HCT116 (cell line): ENCODE results near the gene SCRG1. TPM values are rescaled to one million over a fixed set of nuclear protein-coding genes. Genes with fewer than 3 reads are reported as not detected.

ENCODE experiments used
- ATAC-seq: fragments of 200-7000 bp; cut with Tn5 transposase; 2 replicates; pipeline ENCODE4 v1.9.1; 2020; ENCODE audit warnings: mild to moderate bottlenecking, moderate library complexity
- Bru-seq: library from RNA; stranded (reverse); fragments of 400-500 nt; gene quantifications from one replicate; lab custom pipeline; 2021; lab: Mats Ljungman, UMichigan
- BruChase-seq, 2 experiments: library from RNA; stranded (reverse); fragments of 400-500 nt; gene quantifications; one replicate each; lab custom pipeline; 2021; lab: Mats Ljungman, UMichigan
- BruUV-seq: library from RNA; stranded (reverse); fragments of 400-500 nt; replicated peaks from 2 replicates; lab custom pipeline; 2021; lab: Mats Ljungman, UMichigan
- CTCF ChIA-PET: fragments of 300-600 bp; sonication (Branson Sonifier 250); formaldehyde crosslinking; loops from one replicate; lab custom pipeline; 2021; ENCODE audit warnings: antibody characterized with exemption; lab: Charles Lee
- POLR2A ChIA-PET: fragments of 300-600, 350-600 bp; sonication (Branson Sonifier 250); formaldehyde crosslinking; loops from one replicate; lab custom pipeline; 2021; ENCODE audit warnings: antibody characterized with exemption; lab: Charles Lee
- RAD21 ChIA-PET, 2 experiments: fragments of 300-600 bp; sonication (Branson Sonifier 250); formaldehyde crosslinking; loops; one replicate each; lab custom pipeline; 2023; ENCODE audit warnings: low total read pairs in 2 of 2; ENCODE audit not compliant: uncharacterized antibody in 2 of 2, unreplicated experiment in 2 of 2, low non-redundant PET in 1 of 2; lab: Charles Lee
- DNase-seq: peaks from one replicate; pipeline ENCODE4 v3.0.0-alpha.2; 2010; ENCODE audit warnings: low read depth, low spot score
- H2AFZ ChIP-seq: fragments of 200-600 bp; shearing (Covaris generic), sonication (generic); 2 replicates; pipeline ENCODE4 v1.6.1; 2017; ENCODE audit warnings: low read depth, mixed run types, mixed read lengths, antibody characterized with exemption, low read length; ENCODE audit not compliant: poor library complexity, severe bottlenecking
- H3K27ac ChIP-seq: 2 replicates; pipeline ENCODE4 v1.5.1; 2012; ENCODE audit warnings: low read depth, low read length
- H3K27me3 ChIP-seq: fragments of 200-600 bp; sonication (generic); 2 replicates; pipeline ENCODE4 v1.6.1; 2016; ENCODE audit warnings: mixed run types, low read length, mixed read lengths; ENCODE audit not compliant: insufficient read depth
- H3K36me3 ChIP-seq, 2 experiments: fragments of 200-500 bp in 1 of 2; fragments of 200-600 bp in 1 of 2; sonication (Bioruptor generic) in 1 of 2; sonication (generic) in 1 of 2; 2 replicates each; pipeline versions ENCODE4 v1.5.1 to v1.6.1; 2014 to 2016; ENCODE audit warnings: low read length in 2 of 2, inconsistent platforms in 1 of 2, mixed read lengths in 1 of 2, mixed run types in 1 of 2; ENCODE audit not compliant: insufficient read depth in 2 of 2, control insufficient read depth in 1 of 2
- H3K4me1 ChIP-seq, 2 experiments: fragments of 200-600 bp in 1 of 2; sonication (generic) in 1 of 2; 2 replicates each; pipeline versions ENCODE4 v1.5.1 to v1.6.1; 2012 to 2017; ENCODE audit warnings: low read length in 2 of 2, inconsistent platforms in 1 of 2, mild to moderate bottlenecking in 1 of 2, mixed read lengths in 1 of 2, mixed run types in 1 of 2, moderate library complexity in 1 of 2; ENCODE audit not compliant: insufficient read depth in 2 of 2, control insufficient read depth in 1 of 2
- H3K4me2 ChIP-seq: fragments of 200-600 bp; sonication (generic); 2 replicates; pipeline ENCODE4 v1.6.1; 2017; ENCODE audit warnings: mixed run types, low read length, mixed read lengths
- H3K4me3 ChIP-seq, 2 experiments: fragments of 200-600 bp in 1 of 2; sonication (generic) in 1 of 2; replicated peaks in 1 of 2; 2 replicates each; pipeline ENCODE4 v1.5.1; 2011 to 2016; ENCODE audit warnings: low read length in 2 of 2, control low read depth in 1 of 2, low read depth in 1 of 2, mild to moderate bottlenecking in 1 of 2, mixed read lengths in 1 of 2, mixed run types in 1 of 2
- H3K79me2 ChIP-seq: fragments of 200-600 bp; sonication (generic); 2 replicates; pipeline ENCODE4 v1.6.1; 2017; ENCODE audit warnings: mild to moderate bottlenecking, mixed run types, low read length, moderate library complexity, mixed read lengths; ENCODE audit not compliant: insufficient read depth
- H3K9ac ChIP-seq: fragments of 200-600 bp; sonication (generic); 2 replicates; pipeline ENCODE4 v1.6.1; 2016; ENCODE audit warnings: low read length, mixed read lengths
- H3K9me2 ChIP-seq: fragments of 200-600 bp; sonication (generic), shearing (Covaris generic); 2 replicates; pipeline ENCODE4 v1.6.1; 2017; ENCODE audit warnings: mixed run types, mild to moderate bottlenecking, moderate library complexity; ENCODE audit not compliant: insufficient read depth
- H3K9me3 ChIP-seq, 2 experiments: fragments of 200-500 bp in 1 of 2; fragments of 200-600 bp in 1 of 2; sonication (Bioruptor generic) in 1 of 2; sonication (generic) in 1 of 2; 2 replicates each; pipeline ENCODE4 v1.6.1; 2014 to 2017; ENCODE audit warnings: low read length in 2 of 2, mixed read lengths in 2 of 2, inconsistent platforms in 1 of 2, low read depth in 1 of 2, mild to moderate bottlenecking in 1 of 2, mixed run types in 1 of 2, moderate library complexity in 1 of 2; ENCODE audit not compliant: control insufficient read depth in 1 of 2, insufficient read depth in 1 of 2
- H4K20me1 ChIP-seq: fragments of 200-600 bp; sonication (generic), shearing (Covaris generic); 2 replicates; pipeline ENCODE4 v1.6.1; 2017; ENCODE audit warnings: mixed run types, mild to moderate bottlenecking, moderate library complexity; ENCODE audit not compliant: insufficient read depth
- ATF3 ChIP-seq: IDR thresholded peaks from 2 replicates; pipeline ENCODE4 v1.6.1; 2012
- CBX3 ChIP-seq: IDR thresholded peaks from 2 replicates; pipeline ENCODE4 v1.6.1; 2012; ENCODE audit warnings: low read depth
- CEBPB ChIP-seq: IDR thresholded peaks from 2 replicates; pipeline ENCODE4 v1.6.1; 2012; ENCODE audit warnings: low read depth
- EGR1 ChIP-seq: IDR thresholded peaks from 2 replicates; pipeline ENCODE4 v1.6.1; 2012; ENCODE audit warnings: low read depth
- ELF1 ChIP-seq: IDR thresholded peaks from 2 replicates; pipeline ENCODE4 v1.6.1; 2012; ENCODE audit warnings: low read depth, borderline replicate concordance
- EZH2 ChIP-seq: fragments of 200-600 bp; sonication (generic); IDR thresholded peaks from 2 replicates; pipeline ENCODE4 v1.6.1; 2017; ENCODE audit warnings: antibody characterized with exemption, mixed run types
- EZH2phosphoT487 ChIP-seq: fragments of 200-600 bp; IDR thresholded peaks from 2 replicates; pipeline ENCODE4 v1.6.1; 2018; ENCODE audit warnings: antibody characterized with exemption, borderline replicate concordance
- JUND ChIP-seq: IDR thresholded peaks from 2 replicates; pipeline ENCODE4 v1.6.1; 2012
- POLR2AphosphoS5 ChIP-seq: IDR thresholded peaks from 2 replicates; pipeline ENCODE4 v1.6.1; 2011; ENCODE audit warnings: mild to moderate bottlenecking, low read depth, low read length, moderate library complexity
- RAD21 ChIP-seq: IDR thresholded peaks from 2 replicates; pipeline ENCODE4 v1.6.1; 2012; ENCODE audit warnings: low read depth, mild to moderate bottlenecking
- SIN3A ChIP-seq: IDR thresholded peaks from 2 replicates; pipeline ENCODE4 v1.6.1; 2012; ENCODE audit warnings: low read depth
- SRF ChIP-seq: IDR thresholded peaks from 2 replicates; pipeline ENCODE4 v1.6.1; 2012; ENCODE audit warnings: low read depth
- TCF7L2 ChIP-seq: IDR thresholded peaks from 2 replicates; pipeline ENCODE4 v1.7.0; 2011; ENCODE audit warnings: borderline replicate concordance, inconsistent platforms; ENCODE audit not compliant: insufficient read depth, insufficient read length; ENCODE audit errors: extremely low read depth
- YY1 ChIP-seq: IDR thresholded peaks from 2 replicates; pipeline ENCODE4 v1.6.1; 2011; ENCODE audit warnings: low read length, low read depth, moderate library complexity, mild to moderate bottlenecking; ENCODE audit not compliant: insufficient replicate concordance; ENCODE audit errors: extremely low read depth
- ZFX ChIP-seq: fragments of 450-650 bp; IDR thresholded peaks from 2 replicates; pipeline ENCODE4 v1.6.1; 2017
- intact Hi-C: fragments of 100-400 bp; cut with micrococcal nuclease; formaldehyde crosslinking; loops from 2 replicates; pipeline ENCODE4 v1.10.0; 2022
- long read RNA-seq: library from polyadenylated mRNA; unstranded; transcript quantifications from one replicate; pipeline ENCODE4 v2.0.0, GENCODE V29; 2021; ENCODE audit not compliant: unreplicated experiment
- polyA plus RNA-seq: library from polyadenylated mRNA; unstranded; fragments of >200 nt; gene quantifications from 2 replicates; pipeline ENCODE4 v1.2.1, GENCODE V29; 2012; ENCODE audit warnings: missing spikeins
- total RNA-seq: library from RNA; stranded (reverse); gene quantifications from one replicate; pipeline ENCODE4 v1.2.1, GENCODE V29; 2021; ENCODE audit not compliant: unreplicated experiment
- TF ChIP-seq, protein P1 (sequence below): IDR thresholded peaks from 2 replicates; pipeline ENCODE4 v1.6.1; 2011; ENCODE audit warnings: mild to moderate bottlenecking, low read length, moderate library complexity; ENCODE audit not compliant: insufficient replicate concordance; ENCODE audit errors: extremely low read depth

The SCRG1 gene
- total RNA-seq: not detected
- polyA plus RNA-seq: 0.01 TPM in 1 of 2 replicates, not detected in the other
- percentile 5 among the genes with signal in this experiment for Bru-seq, nascent RNA
- BruChase-seq, experiment 1, labeled RNA remaining after a 6-hour chase: not detected
- not detected for BruChase-seq, experiment 2, labeled RNA remaining after a 2-hour chase
- long read RNA-seq: 0 reads

- ChIA-PET POLR2A (no interaction called here), CTCF (no interaction called here), RAD21 (no interaction called here)
- Histone ChIP-seq H3K27ac (no peak within 1 kb of the TSS), H3K36me3 (no peaks in the 10 kb centered on the region), H3K79me2 (no peaks in the 10 kb centered on the region), H4K20me1 (no peaks in the 10 kb centered on the region), H3K9ac (no peak within 1 kb of the TSS), H2AFZ (no peak within 1 kb of the TSS), H3K9me3 (no peaks in the 10 kb centered on the region), H3K4me2 (no peak within 1 kb of the TSS), H3K9me2 (no peaks in the 10 kb centered on the region; the same call in 1 of the 2 replicates), H3K4me3 (no peak within 1 kb of the TSS), H3K27me3 (no peaks in the 10 kb centered on the region), H3K4me1 (no peaks in the 10 kb centered on the region)
- intact Hi-C loops: no loop called here
- TF ChIP-seq POLR2AphosphoS5: no peak
- TF ChIP-seq CBX3: no peak
- TF ChIP-seq ELF1: no peak
- TF ChIP-seq YY1: no peak
- TF ChIP-seq SRF: no peak
- no peak for TF ChIP-seq CEBPB
- BruUV-seq: no TSS peak
- ATAC-seq (no peak), DNase-seq (no peak)
Observed at GRCh38 chr4:173398779-173399415, at the start of gene SCRG1. Gene SCRG1, minus strand, starts transcription at chr4:173399116. Its CDS starts 7,702 bp downstream, at chr4:173391414.

DNA sequence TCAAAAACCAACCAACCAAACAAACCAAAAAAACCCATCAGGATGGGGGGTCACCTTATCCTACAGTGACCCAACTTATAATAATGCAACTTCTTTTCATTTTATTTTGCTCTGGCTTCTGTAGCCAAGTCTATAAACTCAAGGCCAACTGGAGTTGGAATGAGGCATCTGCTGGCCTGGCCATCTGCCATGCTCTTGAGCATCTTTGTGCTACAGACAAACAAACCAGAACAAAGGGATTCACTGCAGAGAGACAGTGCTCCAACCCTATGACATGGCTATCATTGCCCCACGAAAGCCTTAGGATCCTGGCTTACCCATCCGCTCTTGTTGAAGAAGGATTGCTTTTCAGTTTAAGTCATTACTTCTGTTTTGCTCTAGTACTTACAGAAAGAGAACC lies 49.2 kb upstream of the SCRG1 start:
- CTCF ChIA-PET: no interaction called here
- H3K4me3 ChIP-seq: no peak overlapping the region
- H3K27ac ChIP-seq: no peak overlapping the region
- no peak for TF ChIP-seq ZFX
- no peak for TF ChIP-seq EZH2
- TF ChIP-seq EGR1: no peak
- no peak for TF ChIP-seq SIN3A
- no peak for TF ChIP-seq RAD21
- no peak for TF ChIP-seq SRF
- TF ChIP-seq EZH2phosphoT487: no peak
- TF ChIP-seq TCF7L2: no peak
- TF ChIP-seq, protein P1, sequence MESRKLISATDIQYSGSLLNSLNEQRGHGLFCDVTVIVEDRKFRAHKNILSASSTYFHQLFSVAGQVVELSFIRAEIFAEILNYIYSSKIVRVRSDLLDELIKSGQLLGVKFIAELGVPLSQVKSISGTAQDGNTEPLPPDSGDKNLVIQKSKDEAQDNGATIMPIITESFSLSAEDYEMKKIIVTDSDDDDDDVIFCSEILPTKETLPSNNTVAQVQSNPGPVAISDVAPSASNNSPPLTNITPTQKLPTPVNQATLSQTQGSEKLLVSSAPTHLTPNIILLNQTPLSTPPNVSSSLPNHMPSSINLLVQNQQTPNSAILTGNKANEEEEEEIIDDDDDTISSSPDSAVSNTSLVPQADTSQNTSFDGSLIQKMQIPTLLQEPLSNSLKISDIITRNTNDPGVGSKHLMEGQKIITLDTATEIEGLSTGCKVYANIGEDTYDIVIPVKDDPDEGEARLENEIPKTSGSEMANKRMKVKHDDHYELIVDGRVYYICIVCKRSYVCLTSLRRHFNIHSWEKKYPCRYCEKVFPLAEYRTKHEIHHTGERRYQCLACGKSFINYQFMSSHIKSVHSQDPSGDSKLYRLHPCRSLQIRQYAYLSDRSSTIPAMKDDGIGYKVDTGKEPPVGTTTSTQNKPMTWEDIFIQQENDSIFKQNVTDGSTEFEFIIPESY: no peak
- no peak for TF ChIP-seq POLR2AphosphoS5
- no peak for TF ChIP-seq ATF3
- no peak for TF ChIP-seq JUND
- TF ChIP-seq, all 23 proteins: peak for 0
- intact Hi-C loops: no loop called here
- H3K27me3 ChIP-seq: no peaks in the 10 kb centered on the region
- no peak overlapping the region for H3K9ac ChIP-seq
- H4K20me1 ChIP-seq: no peaks in the 10 kb centered on the region
- BruUV-seq: no TSS peak
- no peaks in the 10 kb centered on the region for H3K4me1 ChIP-seq
- H3K4me2 ChIP-seq: no peak overlapping the region
- H3K36me3 ChIP-seq: no peaks in the 10 kb centered on the region
- no peaks in the 10 kb centered on the region for H3K9me3 ChIP-seq
- POLR2A ChIA-PET: no interaction called here
- ATAC-seq: no peak
- H3K79me2 ChIP-seq: no peaks in the 10 kb centered on the region
- no peaks in the 10 kb centered on the region for H3K9me2 ChIP-seq
- DNase-seq: no peak
- RAD21 ChIA-PET: no interaction called here
- no peak overlapping the region for H2AFZ ChIP-seq
